ENCODE results near the gene RAB7B.
"Not testable (repeated sequence)": the region's sequence is repeated elsewhere in the genome, so short reads cannot be mapped to it uniquely, and the experiment has no call there.

RAB7B gene

DNA sequence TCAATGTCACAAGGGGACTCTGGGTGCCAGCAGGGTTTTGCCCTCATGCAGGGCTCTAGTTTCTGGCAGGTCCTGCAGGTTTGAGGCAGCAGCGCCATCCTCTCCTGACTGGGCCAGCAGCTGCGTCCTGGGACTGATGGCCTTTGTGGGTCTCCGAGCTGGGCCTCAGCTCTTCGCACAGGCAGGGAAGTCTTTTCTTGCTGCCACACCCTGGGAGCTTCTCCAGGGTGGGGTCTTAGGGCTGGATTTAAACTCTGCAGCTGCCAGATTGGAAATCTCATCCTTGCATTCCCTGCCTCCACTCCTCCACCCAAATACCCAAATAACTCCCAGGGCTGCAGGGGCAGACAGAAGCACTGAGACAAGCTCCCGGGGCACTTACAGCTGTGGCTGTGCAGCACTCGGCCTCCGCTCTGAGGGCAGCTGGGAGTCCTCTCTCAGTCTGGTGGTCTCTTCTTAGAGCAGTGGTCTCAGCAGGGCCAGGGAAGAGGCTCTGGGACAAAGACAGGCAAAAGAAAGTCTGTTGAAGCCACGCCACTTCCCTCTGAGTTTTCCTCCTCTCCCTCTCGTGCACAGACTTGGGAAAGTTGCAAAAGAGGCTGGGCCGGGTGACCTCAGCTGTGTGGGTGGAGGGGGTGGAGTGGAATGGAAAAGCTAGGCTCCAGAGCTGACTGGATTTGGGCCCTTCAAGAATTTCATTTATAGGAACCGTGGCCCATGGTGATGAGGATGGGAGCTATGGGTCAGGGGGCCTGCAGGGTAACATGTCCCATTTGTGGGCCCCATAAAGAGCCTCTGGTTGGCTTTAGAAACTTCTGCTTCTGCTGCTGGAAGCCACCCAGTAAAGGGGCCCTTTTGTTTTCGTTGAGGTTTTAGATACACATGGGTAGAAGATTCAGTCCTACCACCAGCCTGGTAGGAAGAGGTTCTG is at the start of gene RAB7B:
RAB7B (minus strand) TSS at position 525 of the 931 bp plus-strand sequence. CDS start 9,260 bp downstream, outside the sequence.
- no peak for DNase-seq (ENCODE audit: low read depth)

- not testable (repeated sequence) for DNase-seq (ENCODE audit: low read depth)
Measured at GRCh38 chr1:206052231-206052865, 49.2 kb upstream of the RAB7B start.

DNA sequence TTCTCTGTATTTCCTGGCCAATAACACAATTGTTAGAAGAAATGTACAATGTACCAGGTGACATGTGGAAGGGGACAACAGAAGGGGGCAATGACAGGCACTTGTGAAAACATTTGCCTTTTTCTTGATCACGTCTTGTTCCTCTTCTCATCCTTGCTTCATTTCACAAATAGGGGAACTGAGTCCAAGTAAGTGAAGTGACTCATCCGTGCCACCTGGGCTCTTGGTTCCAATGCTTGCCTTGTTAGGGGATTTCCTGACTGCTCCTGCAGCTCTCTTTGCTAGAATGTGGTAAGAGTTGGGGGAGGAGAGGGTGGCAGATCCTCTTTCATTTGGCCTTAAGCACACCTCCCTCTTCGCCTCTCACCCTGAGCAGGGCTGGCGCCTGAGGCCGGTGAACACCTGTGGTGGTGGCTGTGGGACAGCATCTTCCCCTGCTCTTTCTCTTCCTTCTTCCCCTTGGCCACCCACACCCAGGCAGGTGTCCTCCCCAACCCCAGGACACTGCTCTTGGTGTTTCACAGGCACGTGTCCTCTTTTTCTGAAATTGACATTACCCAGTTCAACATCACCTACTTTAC is 47.5 kb upstream of the RAB7B start:
- DNase-seq (ENCODE audit: low read depth) = no peak

GRCh38 chr1:206049919-206050600 is 46.9 kb upstream of the RAB7B start:
- DNase-seq (ENCODE audit: low read depth) = no peak

DNA sequence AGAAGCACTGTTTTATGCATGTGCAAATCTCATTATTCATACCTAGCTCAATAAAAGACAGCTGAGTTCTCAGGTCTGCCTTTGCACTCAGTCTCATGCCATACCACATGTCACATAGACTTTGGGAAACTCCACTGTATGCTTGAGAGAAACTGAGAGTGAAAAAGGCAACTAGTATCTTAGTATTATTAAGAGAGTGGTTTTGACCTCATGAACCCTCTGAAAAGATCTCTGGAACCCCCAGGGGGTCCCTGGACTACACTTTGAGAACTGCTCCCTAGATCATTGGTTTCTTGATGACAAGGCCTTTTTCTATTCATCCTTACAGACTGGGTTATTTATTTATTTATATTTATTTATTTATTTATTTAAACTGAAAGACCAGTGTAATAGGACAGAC is 46.1 kb upstream of the RAB7B start:
- DNase-seq (ENCODE audit: low read depth) = no peak

- no peak for DNase-seq (ENCODE audit: low read depth)
Measured at GRCh38 chr1:206048582-206048981, 45.4 kb upstream of the RAB7B start.

- DNase-seq (ENCODE audit: low read depth) = no peak
Measured at GRCh38 chr1:206047271-206047670, 44.1 kb upstream of the RAB7B start.

DNA sequence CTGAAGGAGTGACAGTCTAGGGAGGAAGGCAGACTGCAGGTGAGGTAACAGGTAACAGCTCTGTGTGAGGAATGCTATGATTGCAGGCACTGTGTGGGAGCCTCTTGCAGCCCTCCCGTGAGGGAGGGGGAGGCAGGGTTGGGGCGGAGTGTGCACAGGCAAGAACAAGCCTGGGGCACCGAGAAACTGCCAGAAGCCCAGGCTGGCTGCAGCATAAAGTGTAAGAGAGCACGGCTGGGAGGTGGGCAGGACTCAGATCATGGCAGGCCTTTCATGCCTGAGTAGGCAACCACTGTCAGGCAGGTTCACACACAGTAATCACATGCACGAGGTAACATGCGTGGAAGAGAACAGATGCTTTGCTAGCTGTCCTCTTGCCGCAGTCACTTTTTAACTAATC is 38.4 kb upstream of the RAB7B start:
- DNase-seq (ENCODE audit: low read depth) = no peak

DNA sequence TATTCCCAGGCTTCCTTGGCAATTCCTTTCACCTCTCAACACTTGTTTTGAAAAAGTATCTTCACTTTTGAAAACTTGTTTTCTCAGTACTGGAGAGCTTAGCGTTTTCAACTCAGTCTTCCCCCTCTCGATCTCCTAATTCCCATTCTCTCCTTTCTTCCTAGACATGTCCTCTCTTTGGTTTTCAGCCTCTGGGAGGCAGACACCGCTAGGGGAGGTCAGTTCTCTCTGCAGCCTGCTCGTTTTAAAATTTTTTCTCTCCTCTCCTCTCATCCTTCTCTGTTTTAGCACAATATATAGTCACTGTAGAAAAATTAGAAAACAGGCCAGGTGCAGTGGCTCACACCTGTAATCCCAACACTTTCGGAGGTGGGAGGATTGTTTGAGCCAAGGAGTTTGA is 37.1 kb upstream of the RAB7B start:
- no peak for DNase-seq (ENCODE audit: low read depth)

- no peak for DNase-seq (ENCODE audit: low read depth)
Measured at GRCh38 chr1:206039046-206039973, 36.1 kb upstream of the RAB7B start.

DNA sequence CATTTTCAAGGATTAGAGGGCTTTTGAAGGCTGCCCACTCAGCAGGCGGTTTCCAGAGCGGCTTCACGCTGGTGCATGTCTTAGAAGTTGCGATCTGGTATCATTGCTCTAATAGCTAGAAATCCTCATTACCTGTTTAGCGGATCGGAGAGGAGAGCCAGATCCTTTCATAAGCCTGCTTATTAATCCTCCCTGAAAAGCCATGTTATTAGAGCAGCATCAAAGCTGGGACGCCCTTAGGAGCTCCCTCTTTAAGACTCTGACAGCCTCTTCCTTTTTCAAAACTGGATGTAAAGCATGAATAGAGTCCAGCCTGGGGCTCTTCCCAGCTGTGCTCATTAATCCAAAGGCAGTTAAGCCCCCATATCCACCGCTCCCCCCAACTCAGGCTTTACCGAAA is 34.4 kb upstream of the RAB7B start:
- no peak for DNase-seq (ENCODE audit: low read depth)

GRCh38 chr1:206036663-206037455 is 33.7 kb upstream of the RAB7B start:
- DNase-seq (ENCODE audit: low read depth) = no peak

DNA sequence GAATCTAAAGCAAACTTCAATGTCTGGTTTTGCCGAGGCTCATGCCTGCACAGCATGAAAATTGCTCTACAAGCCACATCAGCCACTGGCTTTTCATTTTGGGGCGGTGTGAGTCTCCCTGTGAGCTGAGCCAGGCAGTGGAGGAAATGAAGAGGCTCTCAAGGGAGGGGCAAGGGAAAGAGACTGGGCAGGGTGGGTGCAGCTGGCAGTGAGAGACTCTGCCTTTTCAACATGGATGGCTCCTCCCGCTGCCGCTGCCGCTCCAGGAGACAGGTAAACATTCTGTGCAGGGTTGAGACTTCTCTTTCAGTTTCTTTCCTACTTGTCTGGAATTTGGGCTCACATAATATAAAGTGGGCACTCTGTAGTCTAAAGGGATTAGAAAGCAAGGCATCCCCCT is 31.8 kb upstream of the RAB7B start:
- no peak for DNase-seq (ENCODE audit: low read depth)

DNA sequence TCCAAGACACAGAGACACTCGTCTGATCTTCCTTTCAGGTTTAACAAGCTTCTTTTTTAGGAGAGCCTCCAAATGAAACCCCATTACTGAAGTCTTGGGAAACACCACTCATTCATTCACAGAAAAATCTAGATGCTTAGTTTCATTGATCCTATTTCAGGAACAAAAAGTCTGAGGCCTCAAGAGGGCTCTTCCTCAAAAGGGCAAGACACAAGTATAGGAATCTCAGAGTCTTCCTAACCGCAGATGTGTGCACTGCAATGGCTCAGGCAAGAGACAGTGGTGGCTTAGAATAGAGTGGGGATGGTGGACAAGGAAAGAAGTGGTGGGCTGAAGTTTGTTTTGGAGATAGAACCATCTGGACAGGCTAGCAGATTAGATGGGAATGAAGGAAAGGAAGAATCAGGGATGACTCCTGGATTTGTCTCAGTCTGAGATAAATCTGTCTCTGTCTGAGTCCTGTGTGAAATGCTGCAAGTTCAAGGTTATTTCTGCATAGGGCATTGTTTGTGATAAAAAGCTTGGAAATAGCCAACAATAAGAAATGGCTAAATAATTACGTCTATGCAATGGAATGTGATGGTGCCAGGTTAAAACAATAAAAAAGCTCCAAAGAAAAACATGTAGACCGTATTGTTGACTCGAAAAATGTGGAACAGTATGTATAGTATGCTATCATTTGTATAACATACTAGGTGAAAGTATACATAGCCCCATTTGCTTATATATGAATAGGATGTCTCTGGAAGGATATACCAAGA is 29.4 kb upstream of the RAB7B start:
- DNase-seq (ENCODE audit: low read depth) = no peak

- no peak for DNase-seq (ENCODE audit: low read depth)
Measured at GRCh38 chr1:206030714-206031113, 27.5 kb upstream of the RAB7B start.

- no peak for DNase-seq (ENCODE audit: low read depth)
Measured at GRCh38 chr1:206030191-206030590, 27.0 kb upstream of the RAB7B start.

GRCh38 chr1:206029484-206029883 is 26.3 kb upstream of the RAB7B start:
- DNase-seq (ENCODE audit: low read depth) = no peak

DNA sequence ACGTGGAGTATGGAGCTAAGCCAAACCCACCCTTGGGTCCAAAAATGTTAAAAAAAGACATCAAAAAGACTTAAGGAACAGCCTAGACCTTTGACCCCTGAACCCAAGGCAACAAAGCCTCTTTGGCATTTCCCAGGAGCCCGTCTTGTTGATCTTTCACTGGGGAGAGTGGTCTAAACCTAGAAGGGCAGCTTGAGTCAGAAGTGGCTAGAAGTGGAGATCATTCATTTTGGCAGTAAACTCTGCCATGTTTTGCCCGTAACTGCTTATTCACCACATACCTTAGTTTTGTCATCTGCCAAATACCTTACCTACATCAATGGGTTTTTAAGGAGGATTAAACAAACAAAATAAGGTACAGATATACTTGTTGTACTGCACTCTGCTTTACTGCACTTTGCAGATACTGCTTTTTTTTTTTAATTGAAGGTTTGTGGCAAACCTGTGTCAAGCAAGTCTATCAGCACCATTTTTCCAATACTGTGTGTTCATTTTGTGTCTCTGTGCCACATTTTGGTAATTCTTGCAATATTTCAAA is 22.2 kb upstream of the RAB7B start:
- DNase-seq (ENCODE audit: low read depth) = no peak

- no peak for DNase-seq (ENCODE audit: low read depth)
Measured at GRCh38 chr1:206023695-206024094, 20.5 kb upstream of the RAB7B start, which contains the start of gene CTSE. Gene CTSE, minus strand, starts transcription at chr1:206023895. Its CDS starts 104 bp downstream, at chr1:206023791.
